Liver (tissue), 9 donors: Measurements from ENCODE around the gene GREB1. TPM values are rescaled to one million over a fixed set of nuclear protein-coding genes. Genes with fewer than 3 reads are reported as not detected.

Source experiments
- DNase-seq: peaks from one replicate; pipeline ENCODE4 v3.0.0-alpha.2; 2017; ENCODE audit warnings: low spot score
- H3K27ac ChIP-seq, 2 donors: one replicate each; pipeline ENCODE4 v1.7.0; 2013; ENCODE audit warnings: inconsistent platforms in 2 of 2, low read length in 2 of 2, control low read depth in 1 of 2, low read depth in 1 of 2, mild to moderate bottlenecking in 1 of 2
- H3K27me3 ChIP-seq, 4 donors: one replicate each; pipeline versions ENCODE4 v1.6.1 to v1.7.0; 2013; ENCODE audit warnings: low read length in 3 of 4, inconsistent platforms in 1 of 4, mild to moderate bottlenecking in 1 of 4, moderate library complexity in 1 of 4; ENCODE audit not compliant: control insufficient read depth in 4 of 4, insufficient read depth in 4 of 4
- H3K36me3 ChIP-seq, 4 donors: one replicate each; pipeline versions ENCODE4 v1.6.1 to v1.7.0; 2013; ENCODE audit warnings: low read length in 3 of 4, mild to moderate bottlenecking in 3 of 4, low read depth in 1 of 4, moderate library complexity in 1 of 4; ENCODE audit not compliant: control insufficient read depth in 4 of 4, insufficient read depth in 3 of 4
- H3K4me1 ChIP-seq, 4 donors: one replicate each; pipeline versions ENCODE4 v1.6.1 to v1.7.0; 2013; ENCODE audit warnings: low read length in 3 of 4, mild to moderate bottlenecking in 3 of 4, moderate library complexity in 1 of 4; ENCODE audit not compliant: control insufficient read depth in 4 of 4, insufficient read depth in 4 of 4
- H3K4me3 ChIP-seq, 3 donors: one replicate each; pipeline versions ENCODE4 v1.6.1 to v1.7.0; 2013; ENCODE audit warnings: low read length in 3 of 3, control low read depth in 1 of 3, low read depth in 1 of 3, mild to moderate bottlenecking in 1 of 3
- H3K9ac ChIP-seq, 2 donors: one replicate each; pipeline ENCODE4 v1.7.0; 2013; ENCODE audit warnings: low read length in 2 of 2, mild to moderate bottlenecking in 2 of 2, moderate library complexity in 2 of 2, control low read depth in 1 of 2, low read depth in 1 of 2
- H3K9me3 ChIP-seq, 4 donors: one replicate each; pipeline versions ENCODE4 v1.6.1 to v1.7.0; 2013; ENCODE audit warnings: low read length in 3 of 4; ENCODE audit not compliant: control insufficient read depth in 4 of 4
- EGR1 ChIP-seq, 2 donors: IDR thresholded peaks; 2 replicates each; pipeline ENCODE4 v1.6.1; 2016 to 2018; ENCODE audit warnings: antibody characterized with exemption in 2 of 2, low read depth in 2 of 2
- FOXA1 ChIP-seq: IDR thresholded peaks from 2 replicates; pipeline ENCODE4 v1.6.1; 2016; ENCODE audit warnings: antibody characterized with exemption
- FOXA2 ChIP-seq: IDR thresholded peaks from 2 replicates; pipeline ENCODE4 v1.6.1; 2016; ENCODE audit warnings: antibody characterized with exemption
- GABPA ChIP-seq, 2 donors: IDR thresholded peaks in 1 of 2; conservative IDR thresholded peaks in 1 of 2; 2 replicates each; pipeline ENCODE4 v1.6.1; 2016; ENCODE audit warnings: antibody characterized with exemption in 2 of 2, mild to moderate bottlenecking in 1 of 2, moderate library complexity in 1 of 2
- HNF4A ChIP-seq, 2 donors: conservative IDR thresholded peaks; 2 replicates each; pipeline ENCODE4 v1.6.1; 2016; ENCODE audit warnings: antibody characterized with exemption in 2 of 2, mild to moderate bottlenecking in 2 of 2
- HNF4G ChIP-seq: IDR thresholded peaks from 2 replicates; pipeline ENCODE4 v1.6.1; 2016; ENCODE audit warnings: antibody characterized with exemption
- JUND ChIP-seq, 2 donors: IDR thresholded peaks; 2 replicates each; pipeline ENCODE4 v1.6.1; 2016; ENCODE audit warnings: antibody characterized with exemption in 2 of 2
- RXRA ChIP-seq, 2 donors: IDR thresholded peaks; 2 replicates each; pipeline ENCODE4 v1.6.1; 2017 to 2018; ENCODE audit warnings: antibody characterized with exemption in 2 of 2, mild to moderate bottlenecking in 1 of 2
- SP1 ChIP-seq: IDR thresholded peaks from 2 replicates; pipeline ENCODE4 v1.6.1; 2018; ENCODE audit warnings: antibody characterized with exemption, mild to moderate bottlenecking
- TAF1 ChIP-seq: conservative IDR thresholded peaks from 2 replicates; pipeline ENCODE4 v1.6.1; 2016; ENCODE audit warnings: antibody characterized with exemption, mild to moderate bottlenecking
- YY1 ChIP-seq: IDR thresholded peaks from 2 replicates; pipeline ENCODE4 v1.6.1; 2016; ENCODE audit warnings: antibody characterized with exemption, mild to moderate bottlenecking
- WGBS: extraction: QIAGEN DNeasy Blood & Tissue Kit; methylation state at CpG from one replicate; pipeline ENCODE4 v1.1.7; 2013; 5-methylcytosine and 5-hydroxymethylcytosine counted together
- polyA plus RNA-seq, 2 donors: library from polyadenylated mRNA; stranded (reverse) in 1 of 2; unstranded in 1 of 2; fragments of 200-250 nt in 1 of 2; fragments of >200 nt in 1 of 2; fragmentation: Nextera tagmentation in 1 of 2; extraction: Ambion mirVana in 1 of 2; gene quantifications; one replicate each; pipeline versions ENCODE4 v1.2.1 to v1.2.3, GENCODE V29; 2013 to 2015
- total RNA-seq, 2 donors: library from RNA; depleted of rRNA; stranded (reverse); fragments of >200 nt; gene quantifications; one replicate each; pipeline ENCODE4 v1.2.3, GENCODE V29; 2014
- TF ChIP-seq, protein P1 (sequence below): IDR thresholded peaks from 2 replicates; pipeline ENCODE4 v1.6.1; 2016; ENCODE audit warnings: antibody characterized with exemption
- TF ChIP-seq, protein P2 (sequence below): IDR thresholded peaks from 2 replicates; pipeline ENCODE4 v1.6.1; 2016; ENCODE audit warnings: antibody characterized with exemption, mild to moderate bottlenecking
- TF ChIP-seq, protein P3 (sequence below): IDR thresholded peaks from 2 replicates; pipeline ENCODE4 v1.6.1; 2016; ENCODE audit warnings: antibody characterized with exemption
- TF ChIP-seq, protein P4 (sequence below): IDR thresholded peaks from 2 replicates; pipeline ENCODE4 v1.6.1; 2016; ENCODE audit warnings: antibody characterized with exemption
- TF ChIP-seq, protein P5 (sequence below): fragments of 150-350 bp; IDR thresholded peaks from 2 replicates; pipeline ENCODE4 v1.5.1; 2017; ENCODE audit warnings: improper control_type of control experiment, low read depth, low read length; ENCODE audit not compliant: missing input control
- donor health status: healthy.
- donor health status: healthy.
- donor health status: healthy.
- donor health status: healthy.
- donor health status: healthy.

Gene GREB1
- total and polyA plus RNA-seq, 4 donors = 1.0 to 6.3 (median 3.6) TPM

DNA sequence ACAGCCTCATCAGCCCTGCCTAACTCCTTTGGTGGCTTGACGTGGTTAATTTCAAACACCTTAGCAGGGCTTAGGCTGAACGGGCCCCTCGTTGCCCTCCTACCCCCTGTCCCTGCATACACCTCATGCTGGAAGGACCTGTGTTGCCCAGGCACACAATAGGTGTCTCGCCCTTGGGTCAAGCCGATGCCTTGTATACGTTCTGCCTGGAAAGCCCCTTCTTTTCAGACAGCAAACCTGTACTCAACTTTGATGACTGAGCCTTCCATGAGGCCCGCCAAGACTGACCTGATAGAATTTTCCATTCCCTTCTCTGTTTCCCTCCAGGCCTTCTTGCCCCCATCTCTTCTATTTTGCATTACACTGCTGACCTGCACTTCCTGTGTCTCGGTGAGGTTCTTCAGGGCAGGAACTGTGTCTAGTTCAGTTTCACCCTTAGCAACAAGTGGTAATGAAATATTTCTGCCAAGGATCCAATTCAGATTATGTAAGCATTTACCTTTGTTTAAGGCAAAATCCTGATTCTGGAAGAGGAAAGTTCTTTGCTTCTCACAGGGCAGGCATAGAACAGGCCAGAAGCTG, 7.9 kb downstream of the GREB1 start:
- 82% methylated on average over 8 of the region's 8 CpGs for WGBS
- DNase-seq = no peak

DNA sequence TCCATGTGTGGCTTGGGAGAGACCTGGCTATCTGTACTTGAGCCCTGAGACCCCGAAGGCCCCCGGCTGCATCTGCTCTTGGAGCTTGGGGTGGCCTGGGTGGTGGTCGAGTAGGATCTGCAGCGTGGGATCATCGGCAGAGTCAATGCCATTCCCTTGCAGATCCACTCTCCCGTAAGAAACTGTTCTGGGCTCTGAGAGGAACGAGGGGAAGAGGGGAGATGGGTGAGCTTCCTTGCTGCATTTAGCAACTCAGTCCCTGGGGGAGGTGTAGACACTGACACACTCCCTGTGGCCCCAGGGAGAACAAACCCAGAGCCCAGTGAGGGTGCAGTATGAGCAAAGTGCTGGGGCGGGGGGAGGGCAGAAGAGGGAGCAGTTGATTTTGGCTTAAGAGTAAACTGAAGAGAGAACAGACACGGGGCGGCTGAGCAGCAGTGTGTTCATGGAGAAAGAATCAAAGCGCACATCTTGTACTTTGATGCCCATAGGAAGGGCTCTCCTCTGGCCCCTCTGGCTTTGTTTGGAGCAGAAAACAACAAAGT, 8.5 kb downstream of the GREB1 start:
- no peak for DNase-seq
- H3K9me3 ChIP-seq = no peaks in the 10 kb centered on the region
- no peak overlapping the region for H3K27ac ChIP-seq
- peaks cover 6 to 27% (median 21%) of the 10 kb centered on the region in 4 donors for H3K4me1 ChIP-seq
- H3K27me3 ChIP-seq = no peaks in the 10 kb centered on the region
- WGBS = 76% methylated on average over 11 of the region's 11 CpGs
- no peaks in the 10 kb centered on the region for H3K36me3 ChIP-seq
- H3K9ac ChIP-seq = no peak overlapping the region
- H3K4me3 ChIP-seq = no peak overlapping the region
- TF ChIP-seq, protein P1, sequence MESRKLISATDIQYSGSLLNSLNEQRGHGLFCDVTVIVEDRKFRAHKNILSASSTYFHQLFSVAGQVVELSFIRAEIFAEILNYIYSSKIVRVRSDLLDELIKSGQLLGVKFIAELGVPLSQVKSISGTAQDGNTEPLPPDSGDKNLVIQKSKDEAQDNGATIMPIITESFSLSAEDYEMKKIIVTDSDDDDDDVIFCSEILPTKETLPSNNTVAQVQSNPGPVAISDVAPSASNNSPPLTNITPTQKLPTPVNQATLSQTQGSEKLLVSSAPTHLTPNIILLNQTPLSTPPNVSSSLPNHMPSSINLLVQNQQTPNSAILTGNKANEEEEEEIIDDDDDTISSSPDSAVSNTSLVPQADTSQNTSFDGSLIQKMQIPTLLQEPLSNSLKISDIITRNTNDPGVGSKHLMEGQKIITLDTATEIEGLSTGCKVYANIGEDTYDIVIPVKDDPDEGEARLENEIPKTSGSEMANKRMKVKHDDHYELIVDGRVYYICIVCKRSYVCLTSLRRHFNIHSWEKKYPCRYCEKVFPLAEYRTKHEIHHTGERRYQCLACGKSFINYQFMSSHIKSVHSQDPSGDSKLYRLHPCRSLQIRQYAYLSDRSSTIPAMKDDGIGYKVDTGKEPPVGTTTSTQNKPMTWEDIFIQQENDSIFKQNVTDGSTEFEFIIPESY = no peak
- TF ChIP-seq, protein P2, sequence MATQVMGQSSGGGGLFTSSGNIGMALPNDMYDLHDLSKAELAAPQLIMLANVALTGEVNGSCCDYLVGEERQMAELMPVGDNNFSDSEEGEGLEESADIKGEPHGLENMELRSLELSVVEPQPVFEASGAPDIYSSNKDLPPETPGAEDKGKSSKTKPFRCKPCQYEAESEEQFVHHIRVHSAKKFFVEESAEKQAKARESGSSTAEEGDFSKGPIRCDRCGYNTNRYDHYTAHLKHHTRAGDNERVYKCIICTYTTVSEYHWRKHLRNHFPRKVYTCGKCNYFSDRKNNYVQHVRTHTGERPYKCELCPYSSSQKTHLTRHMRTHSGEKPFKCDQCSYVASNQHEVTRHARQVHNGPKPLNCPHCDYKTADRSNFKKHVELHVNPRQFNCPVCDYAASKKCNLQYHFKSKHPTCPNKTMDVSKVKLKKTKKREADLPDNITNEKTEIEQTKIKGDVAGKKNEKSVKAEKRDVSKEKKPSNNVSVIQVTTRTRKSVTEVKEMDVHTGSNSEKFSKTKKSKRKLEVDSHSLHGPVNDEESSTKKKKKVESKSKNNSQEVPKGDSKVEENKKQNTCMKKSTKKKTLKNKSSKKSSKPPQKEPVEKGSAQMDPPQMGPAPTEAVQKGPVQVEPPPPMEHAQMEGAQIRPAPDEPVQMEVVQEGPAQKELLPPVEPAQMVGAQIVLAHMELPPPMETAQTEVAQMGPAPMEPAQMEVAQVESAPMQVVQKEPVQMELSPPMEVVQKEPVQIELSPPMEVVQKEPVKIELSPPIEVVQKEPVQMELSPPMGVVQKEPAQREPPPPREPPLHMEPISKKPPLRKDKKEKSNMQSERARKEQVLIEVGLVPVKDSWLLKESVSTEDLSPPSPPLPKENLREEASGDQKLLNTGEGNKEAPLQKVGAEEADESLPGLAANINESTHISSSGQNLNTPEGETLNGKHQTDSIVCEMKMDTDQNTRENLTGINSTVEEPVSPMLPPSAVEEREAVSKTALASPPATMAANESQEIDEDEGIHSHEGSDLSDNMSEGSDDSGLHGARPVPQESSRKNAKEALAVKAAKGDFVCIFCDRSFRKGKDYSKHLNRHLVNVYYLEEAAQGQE = no peak
- no peak for TF ChIP-seq SP1
- no peak for TF ChIP-seq YY1
- TF ChIP-seq TAF1 = no peak
- TF ChIP-seq HNF4G = no peak
- TF ChIP-seq, protein P3, sequence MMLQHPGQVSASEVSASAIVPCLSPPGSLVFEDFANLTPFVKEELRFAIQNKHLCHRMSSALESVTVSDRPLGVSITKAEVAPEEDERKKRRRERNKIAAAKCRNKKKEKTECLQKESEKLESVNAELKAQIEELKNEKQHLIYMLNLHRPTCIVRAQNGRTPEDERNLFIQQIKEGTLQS = no peak

More for the DNA sequence above, 7.9 kb downstream of the GREB1 start:
- TF ChIP-seq, protein P4, sequence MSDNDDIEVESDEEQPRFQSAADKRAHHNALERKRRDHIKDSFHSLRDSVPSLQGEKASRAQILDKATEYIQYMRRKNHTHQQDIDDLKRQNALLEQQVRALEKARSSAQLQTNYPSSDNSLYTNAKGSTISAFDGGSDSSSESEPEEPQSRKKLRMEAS = no peak
- TF ChIP-seq, protein P5, sequence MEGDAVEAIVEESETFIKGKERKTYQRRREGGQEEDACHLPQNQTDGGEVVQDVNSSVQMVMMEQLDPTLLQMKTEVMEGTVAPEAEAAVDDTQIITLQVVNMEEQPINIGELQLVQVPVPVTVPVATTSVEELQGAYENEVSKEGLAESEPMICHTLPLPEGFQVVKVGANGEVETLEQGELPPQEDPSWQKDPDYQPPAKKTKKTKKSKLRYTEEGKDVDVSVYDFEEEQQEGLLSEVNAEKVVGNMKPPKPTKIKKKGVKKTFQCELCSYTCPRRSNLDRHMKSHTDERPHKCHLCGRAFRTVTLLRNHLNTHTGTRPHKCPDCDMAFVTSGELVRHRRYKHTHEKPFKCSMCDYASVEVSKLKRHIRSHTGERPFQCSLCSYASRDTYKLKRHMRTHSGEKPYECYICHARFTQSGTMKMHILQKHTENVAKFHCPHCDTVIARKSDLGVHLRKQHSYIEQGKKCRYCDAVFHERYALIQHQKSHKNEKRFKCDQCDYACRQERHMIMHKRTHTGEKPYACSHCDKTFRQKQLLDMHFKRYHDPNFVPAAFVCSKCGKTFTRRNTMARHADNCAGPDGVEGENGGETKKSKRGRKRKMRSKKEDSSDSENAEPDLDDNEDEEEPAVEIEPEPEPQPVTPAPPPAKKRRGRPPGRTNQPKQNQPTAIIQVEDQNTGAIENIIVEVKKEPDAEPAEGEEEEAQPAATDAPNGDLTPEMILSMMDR = no peak
- TF ChIP-seq, protein P2 = no peak
- no peak for TF ChIP-seq FOXA1
- no peak for TF ChIP-seq EGR1 (IDR thresholded peaks at IDR 0.05; ENCODE audit: low read depth in 2 of 2)
- TF ChIP-seq FOXA2 = no peak
- TF ChIP-seq GABPA (IDR thresholded peaks at IDR 0.05 in 1 of 2, conservative IDR thresholded peaks at IDR 0.05 in 1 of 2) = no peak
- TF ChIP-seq, protein P1 = no peak
- TF ChIP-seq JUND (IDR thresholded peaks at IDR 0.05) = no peak
- no peak for TF ChIP-seq HNF4A (conservative IDR thresholded peaks at IDR 0.05)
- no peak for TF ChIP-seq RXRA (IDR thresholded peaks at IDR 0.05)
- peaks cover 6 to 27% (median 21%) of the 10 kb centered on the region in 4 donors for H3K4me1 ChIP-seq
- no peak overlapping the region for H3K9ac ChIP-seq
- no peak overlapping the region for H3K4me3 ChIP-seq
- H3K36me3 ChIP-seq = no peaks in the 10 kb centered on the region
- no peaks in the 10 kb centered on the region for H3K9me3 ChIP-seq
- H3K27me3 ChIP-seq = no peaks in the 10 kb centered on the region
- no peak overlapping the region for H3K27ac ChIP-seq
